ENCODE results near the gene DPP9. TPM values are rescaled to one million over a fixed set of nuclear protein-coding genes. Genes with fewer than 3 reads are reported as not detected.
A peak's percentile ranks its signal among the peaks of the same experiment; 100 is the strongest.

DPP9 gene
- total RNA-seq, 6 experiments from 2014 or later, result 47.3 to 118 (median 54.5) TPM

DNA sequence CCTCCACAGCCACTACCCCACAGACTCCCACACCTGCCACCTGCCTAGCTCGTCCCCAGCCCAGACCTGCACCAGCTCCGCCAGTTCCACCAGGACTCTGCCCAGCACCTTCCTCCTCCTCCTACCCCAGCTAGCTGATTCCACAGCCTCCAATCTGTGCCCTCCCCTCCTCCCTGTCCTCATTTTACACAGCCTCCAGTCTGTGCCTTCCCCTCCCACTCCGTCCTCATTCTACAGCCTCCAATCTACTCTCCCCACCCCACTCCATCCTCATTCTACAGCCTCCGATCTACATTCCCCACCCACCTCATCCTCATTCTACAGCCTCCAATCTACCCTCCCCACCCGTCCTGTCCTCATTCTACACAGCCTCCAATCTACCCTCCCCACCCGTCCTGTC lies 60.8 kb downstream of the DPP9 start:
- DNase-seq, result no peak
- no peak for ATAC-seq
- H3K9me3 ChIP-seq, result no peaks in the 10 kb centered on the region
- intact Hi-C loops (cut with DNase I), result no loop called here
- no peak for TF ChIP-seq POLR2A (IDR thresholded peaks at IDR 0.05)
- TF ChIP-seq, protein P1, sequence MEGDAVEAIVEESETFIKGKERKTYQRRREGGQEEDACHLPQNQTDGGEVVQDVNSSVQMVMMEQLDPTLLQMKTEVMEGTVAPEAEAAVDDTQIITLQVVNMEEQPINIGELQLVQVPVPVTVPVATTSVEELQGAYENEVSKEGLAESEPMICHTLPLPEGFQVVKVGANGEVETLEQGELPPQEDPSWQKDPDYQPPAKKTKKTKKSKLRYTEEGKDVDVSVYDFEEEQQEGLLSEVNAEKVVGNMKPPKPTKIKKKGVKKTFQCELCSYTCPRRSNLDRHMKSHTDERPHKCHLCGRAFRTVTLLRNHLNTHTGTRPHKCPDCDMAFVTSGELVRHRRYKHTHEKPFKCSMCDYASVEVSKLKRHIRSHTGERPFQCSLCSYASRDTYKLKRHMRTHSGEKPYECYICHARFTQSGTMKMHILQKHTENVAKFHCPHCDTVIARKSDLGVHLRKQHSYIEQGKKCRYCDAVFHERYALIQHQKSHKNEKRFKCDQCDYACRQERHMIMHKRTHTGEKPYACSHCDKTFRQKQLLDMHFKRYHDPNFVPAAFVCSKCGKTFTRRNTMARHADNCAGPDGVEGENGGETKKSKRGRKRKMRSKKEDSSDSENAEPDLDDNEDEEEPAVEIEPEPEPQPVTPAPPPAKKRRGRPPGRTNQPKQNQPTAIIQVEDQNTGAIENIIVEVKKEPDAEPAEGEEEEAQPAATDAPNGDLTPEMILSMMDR (IDR thresholded peaks at IDR 0.05), result no peak
- H3K4me3 ChIP-seq, result no peak overlapping the region
- H3K36me3 ChIP-seq, result peaks cover 3 to 66% (median 30%) of the 10 kb centered on the region in 4 donors
- no peak overlapping the region for H3K27ac ChIP-seq
- 86% methylated on average over 4 of the region's 6 CpGs for WGBS (ENCODE audit: insufficient coverage, low coverage, low lambda C conversion rate, missing lambda C conversion rate)
- H3K27me3 ChIP-seq, result no peaks in the 10 kb centered on the region
- no peaks in the 10 kb centered on the region for H3K4me1 ChIP-seq

DNA sequence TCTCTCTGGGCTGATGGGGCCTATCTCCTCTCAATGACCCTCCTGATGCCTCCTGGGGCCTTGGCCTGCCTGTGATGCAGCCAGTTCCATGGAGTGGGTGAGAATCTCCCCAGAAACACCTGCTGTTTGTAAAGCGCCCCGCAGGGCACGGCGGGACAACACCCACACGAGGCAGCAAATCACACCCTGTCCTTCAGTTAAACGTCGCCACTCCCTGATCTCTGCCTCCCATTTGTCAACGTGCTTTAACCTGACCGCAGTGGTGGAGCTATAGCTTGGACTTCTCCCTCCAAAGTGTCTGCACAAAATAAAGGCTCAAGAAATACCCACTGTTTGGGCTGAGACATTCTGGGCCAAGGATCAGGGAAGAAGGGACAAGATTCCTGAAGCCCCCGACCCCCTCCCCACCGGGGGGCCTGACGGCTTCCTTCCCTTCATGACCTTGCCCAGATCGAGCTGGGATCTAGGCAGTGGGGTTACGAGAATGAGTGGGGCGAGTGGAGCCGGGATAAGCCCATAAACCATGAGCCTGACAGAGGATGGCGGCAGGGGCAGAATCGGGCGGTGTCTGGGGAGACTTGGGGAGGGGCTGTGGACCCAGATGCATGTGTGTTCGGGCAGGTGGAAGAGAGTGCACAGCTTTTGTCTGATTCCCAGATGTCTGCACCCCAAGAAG lies 61.5 kb downstream of the DPP9 start:
- H3K4me1 ChIP-seq, result no peaks in the 10 kb centered on the region
- H3K9me3 ChIP-seq, result no peaks in the 10 kb centered on the region
- H3K27ac ChIP-seq, result no peak overlapping the region
- ATAC-seq (no peak), DNase-seq (no peak)
- no peak overlapping the region for H3K4me3 ChIP-seq
- TF ChIP-seq, protein P1 (IDR thresholded peaks at IDR 0.05), result no peak
- no peak for TF ChIP-seq POLR2A (IDR thresholded peaks at IDR 0.05)
- peaks cover 3 to 66% (median 30%) of the 10 kb centered on the region in 4 donors for H3K36me3 ChIP-seq
- 67% methylated on average over 9 of the region's 20 CpGs for WGBS (ENCODE audit: insufficient coverage, low coverage, low lambda C conversion rate, missing lambda C conversion rate)
- intact Hi-C loops (cut with DNase I), result no loop called here
- no peaks in the 10 kb centered on the region for H3K27me3 ChIP-seq

DNA sequence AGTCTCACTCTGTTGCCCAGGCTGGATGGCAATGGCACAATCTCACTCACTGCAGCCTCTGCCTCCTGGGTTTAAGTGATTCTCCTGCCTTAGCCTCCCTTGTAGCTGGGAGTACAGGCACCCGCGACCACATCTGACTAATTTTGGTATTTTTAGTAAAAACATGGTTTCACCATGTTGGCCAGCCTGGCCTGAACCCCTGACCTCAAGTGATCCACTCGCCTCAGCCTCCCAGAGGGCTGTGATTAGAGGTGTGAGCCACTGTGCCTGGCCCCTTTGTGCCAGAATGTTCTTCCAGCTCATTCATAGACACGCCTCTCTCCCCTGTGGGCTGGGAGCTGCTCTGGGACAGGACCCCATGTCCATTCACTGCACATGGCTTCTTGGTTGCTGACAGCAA lies 62.6 kb downstream of the DPP9 start:
- 40% methylated on average over 1 of the region's 4 CpGs for WGBS (ENCODE audit: insufficient coverage, low coverage, low lambda C conversion rate, missing lambda C conversion rate)
- ATAC-seq (peak in 2 of 4 donors; percentile 2 to 4), DNase-seq (no peak)
- H3K36me3 ChIP-seq, result peaks cover 3 to 58% (median 25%) of the 10 kb centered on the region in 4 donors
- no peaks in the 10 kb centered on the region for H3K27me3 ChIP-seq
- no peak overlapping the region for H3K4me3 ChIP-seq
- TF ChIP-seq, protein P1 (IDR thresholded peaks at IDR 0.05), result no peak
- no peak for TF ChIP-seq POLR2A (IDR thresholded peaks at IDR 0.05)
- H3K4me1 ChIP-seq, result peaks cover 0 to under 1% (median 0%) of the 10 kb centered on the region in 4 donors
- no peaks in the 10 kb centered on the region for H3K9me3 ChIP-seq
- peak overlapping the region in 1 of 3 donors; percentile 7 for H3K27ac ChIP-seq
- intact Hi-C loops (cut with DNase I), result no loop called here

DNA sequence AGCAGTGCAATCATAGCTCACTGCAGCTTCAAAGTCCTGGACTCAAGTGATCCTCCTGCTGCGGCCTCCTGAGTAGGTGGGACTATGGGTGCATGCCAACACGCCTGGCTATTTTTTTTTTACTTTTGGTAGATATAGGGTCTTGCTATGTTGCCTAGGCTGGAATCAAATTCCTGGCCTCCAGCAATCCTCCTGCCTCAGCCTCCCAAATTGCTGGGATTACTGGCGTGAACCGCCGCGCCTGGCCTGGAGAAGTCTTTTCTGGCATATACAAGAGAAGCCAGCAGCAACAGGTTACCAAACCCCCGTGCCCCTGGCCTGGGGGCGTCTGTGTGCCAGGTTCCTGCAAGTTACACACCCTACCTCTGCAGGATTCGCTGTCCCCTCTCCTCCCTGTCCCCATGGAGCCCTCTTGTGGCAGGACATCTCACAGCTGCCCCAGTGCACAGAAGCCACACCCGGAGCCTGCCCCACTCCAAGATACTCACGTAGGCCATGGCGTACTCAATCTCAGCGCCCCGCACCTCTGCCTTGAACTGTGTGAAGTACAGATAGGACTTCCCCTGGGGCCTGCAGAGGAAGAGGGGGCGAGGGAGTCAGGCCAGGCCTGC lies 63.4 kb downstream of the DPP9 start:
- Histone ChIP-seq H3K4me3 (no peak overlapping the region), H3K27ac (peak overlapping the region in 1 of 3 donors; percentile 7), H3K4me1 (peaks cover 0 to 8% (median 4%) of the 10 kb centered on the region in 4 donors), H3K36me3 (peaks cover 3 to 55% (median 25%) of the 10 kb centered on the region in 4 donors), H3K27me3 (no peaks in the 10 kb centered on the region), H3K9me3 (no peaks in the 10 kb centered on the region)
- 67% methylated on average over 3 of the region's 15 CpGs for WGBS (ENCODE audit: insufficient coverage, low coverage, low lambda C conversion rate, missing lambda C conversion rate)
- TF ChIP-seq, protein P1 (IDR thresholded peaks at IDR 0.05), result peak; percentile 47 to 67 (median 60)
- TF ChIP-seq POLR2A (IDR thresholded peaks at IDR 0.05), result no peak
- intact Hi-C loops (cut with DNase I), result no loop called here
- DNase-seq (peak; percentile 75 to 78 (median 77)), ATAC-seq (peak; percentile 75 to 87 (median 82))

Data from right lobe of liver (tissue), 6 donors.